Heart right ventricle (tissue), 16 donors: ENCODE data around the gene POU2F3. TPM values are rescaled to one million over a fixed set of nuclear protein-coding genes. Genes with fewer than 3 reads are reported as not detected.

Experiments
- ATAC-seq, 8 donors: fragments of 200-7000 bp; cut with Tn5 transposase; one replicate each; pipeline ENCODE4 v1.9.1; 2020; ENCODE audit warnings: mild to moderate bottlenecking in 8 of 8, moderate library complexity in 8 of 8, moderate number of reproducible peaks in 1 of 8
- DNase-seq, 2 donors: peaks; one replicate each; pipeline ENCODE4 v3.0.0-alpha.2; 2020
- H3K27ac ChIP-seq, 10 donors: fragments of 200-600 bp; sonication (generic) in 2 of 10; one replicate each; pipeline versions ENCODE4 v1.5.0 to v1.8.0; 2020 to 2022; ENCODE audit warnings: mild to moderate bottlenecking in 3 of 10
- H3K27me3 ChIP-seq, 7 donors: fragments of 200-600 bp; one replicate each; pipeline ENCODE4 v1.8.0; 2021 to 2022; ENCODE audit warnings: mild to moderate bottlenecking in 2 of 7
- H3K36me3 ChIP-seq, 9 donors: fragments of 200-600 bp; sonication (generic) in 1 of 9; one replicate each; pipeline versions ENCODE4 v1.5.0 to v1.8.0; 2020 to 2022; ENCODE audit warnings: mild to moderate bottlenecking in 2 of 9
- H3K4me1 ChIP-seq, 9 donors: fragments of 200-600 bp; sonication (generic) in 1 of 9; one replicate each; pipeline versions ENCODE4 v1.5.0 to v1.8.0; 2020 to 2022; ENCODE audit warnings: mild to moderate bottlenecking in 4 of 9
- H3K4me3 ChIP-seq, 10 donors: fragments of 200-600 bp; sonication (generic) in 2 of 10; one replicate each; pipeline versions ENCODE4 v1.5.0 to v1.8.0; 2020 to 2022; ENCODE audit warnings: mild to moderate bottlenecking in 7 of 10, moderate library complexity in 2 of 10
- H3K9me3 ChIP-seq, 11 donors: fragments of 200-600 bp in 10 of 11; sonication (generic) in 2 of 11; one replicate each; pipeline versions ENCODE4 v1.5.0 to v1.8.0; 2013 to 2022; ENCODE audit warnings: mild to moderate bottlenecking in 2 of 11, control low read depth in 1 of 11, moderate library complexity in 1 of 11
- WGBS, 2 donors: extraction: QIAGEN DNeasy Blood & Tissue Kit; methylation state at CpG; one replicate each; pipeline ENCODE4 v1.1.7; 2013; ENCODE audit warnings: inconsistent platforms in 1 of 2; 5-methylcytosine and 5-hydroxymethylcytosine counted together
- intact Hi-C, 10 donors: fragments of 100-400 bp; cut with DNase I; formaldehyde crosslinking; loops; one replicate each; pipeline versions ENCODE4 v1.11.1 to v1.14.2; 2022
- polyA plus RNA-seq, 2 donors: library from polyadenylated mRNA; stranded (reverse); fragments of 200-250 nt; gene quantifications; one replicate each; pipeline ENCODE4 v1.2.3, GENCODE V29; 2013
- total RNA-seq, 10 donors: library from RNA; stranded (reverse); fragmentation: NEBNext Ultra II Directional in 3 of 10; extraction: Animal tissue kit (Norgen Biotek cat#: 25700) in 3 of 10; gene quantifications; one replicate each; pipeline versions ENCODE4 v1.2.1 to v1.2.4, GENCODE V29; 2021 to 2023
- TF ChIP-seq, protein P1 (sequence below), 9 donors: fragments of 200-600 bp; sonication (generic) in 2 of 9; IDR thresholded peaks; one replicate each; pipeline versions ENCODE4 v1.5.0 to v1.8.0; 2021 to 2022; ENCODE audit warnings: antibody characterized with exemption in 9 of 9, mild to moderate bottlenecking in 5 of 9, moderate library complexity in 1 of 9
- donor health status: Arrhythmogenic right ventricular cardiomyopathy.
- donor health status: ischemic (EF 13 %, LVEDD 7.1; RV severe dilation, severe dysfunction).
- donor health status: healthy with polysubstance abuse.
- donor health status: DM: no; HTN: yes; CAD: no.
- donor health status: DM: no; HTN: no; CAD: no.
- donor health status: ischemic (EF 25% LVEDD 6.9; RV normal size, moderate dysfunction).
- donor health status: ischemic (EF 25% LVEDD 5.7; RV mildly dilated, moderate dysfunction).
- donor health status: healthy.
- donor health status: DM: yes; HTN: yes; CAD: no.
- donor health status: Ischemic cardiomyopathy.
- donor health status: ischemic (EF 35%, LVEDD 5.7; RV mildly dilated, moderate dysfunction).
- donor health status: nonischemic (EF 11% LVEDD 7.7; RV severe dilation, severe dysfunction).
- donor health status: DM: yes; HTN: yes; CAD: no.
- donor health status: PGD.
- donor health status: ischemic (EF 29% LVEDD 5.4; RV normal size, mild dysfunction).
- donor health status: nonischemic (EF 23%, LVEDD 6.1; RV moderate dilation, normal function).

Gene POU2F3
- total and polyA plus RNA-seq, 12 donors, result 0.03 to 0.15 TPM; not detected in 10

GRCh38 chr11:120346233-120346632 is 106.3 kb downstream of the POU2F3 start:
- H3K4me1 ChIP-seq, result peaks cover 17 to 97% (median 78%) of the 10 kb centered on the region in 9 donors
- DNase-seq (no peak), ATAC-seq (peak in 2 of 8 donors; percentile 6 to 45)
- H3K9me3 ChIP-seq, result no peaks in the 10 kb centered on the region
- TF ChIP-seq, protein P1, sequence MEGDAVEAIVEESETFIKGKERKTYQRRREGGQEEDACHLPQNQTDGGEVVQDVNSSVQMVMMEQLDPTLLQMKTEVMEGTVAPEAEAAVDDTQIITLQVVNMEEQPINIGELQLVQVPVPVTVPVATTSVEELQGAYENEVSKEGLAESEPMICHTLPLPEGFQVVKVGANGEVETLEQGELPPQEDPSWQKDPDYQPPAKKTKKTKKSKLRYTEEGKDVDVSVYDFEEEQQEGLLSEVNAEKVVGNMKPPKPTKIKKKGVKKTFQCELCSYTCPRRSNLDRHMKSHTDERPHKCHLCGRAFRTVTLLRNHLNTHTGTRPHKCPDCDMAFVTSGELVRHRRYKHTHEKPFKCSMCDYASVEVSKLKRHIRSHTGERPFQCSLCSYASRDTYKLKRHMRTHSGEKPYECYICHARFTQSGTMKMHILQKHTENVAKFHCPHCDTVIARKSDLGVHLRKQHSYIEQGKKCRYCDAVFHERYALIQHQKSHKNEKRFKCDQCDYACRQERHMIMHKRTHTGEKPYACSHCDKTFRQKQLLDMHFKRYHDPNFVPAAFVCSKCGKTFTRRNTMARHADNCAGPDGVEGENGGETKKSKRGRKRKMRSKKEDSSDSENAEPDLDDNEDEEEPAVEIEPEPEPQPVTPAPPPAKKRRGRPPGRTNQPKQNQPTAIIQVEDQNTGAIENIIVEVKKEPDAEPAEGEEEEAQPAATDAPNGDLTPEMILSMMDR (IDR thresholded peaks at IDR 0.05), result no peak
- intact Hi-C loops, result loop anchor here in 2 of 10 donors (1.0 to 10.0 kb wide), 2 partner anchors 39 to 79 kb away; no protein-coding TSS in a partner anchor
- H3K27ac ChIP-seq, result peak overlapping the region in 6 of 10 donors; percentile 17 to 76 (median 43)
- H3K27me3 ChIP-seq, result peaks cover 0 to 90% (median 0%) of the 10 kb centered on the region in 7 donors
- no peak overlapping the region for H3K4me3 ChIP-seq
- no peaks in the 10 kb centered on the region for H3K36me3 ChIP-seq
- WGBS, 2 donors, result 13 to 18% methylated on average over 1 of the region's 1 CpG

DNA sequence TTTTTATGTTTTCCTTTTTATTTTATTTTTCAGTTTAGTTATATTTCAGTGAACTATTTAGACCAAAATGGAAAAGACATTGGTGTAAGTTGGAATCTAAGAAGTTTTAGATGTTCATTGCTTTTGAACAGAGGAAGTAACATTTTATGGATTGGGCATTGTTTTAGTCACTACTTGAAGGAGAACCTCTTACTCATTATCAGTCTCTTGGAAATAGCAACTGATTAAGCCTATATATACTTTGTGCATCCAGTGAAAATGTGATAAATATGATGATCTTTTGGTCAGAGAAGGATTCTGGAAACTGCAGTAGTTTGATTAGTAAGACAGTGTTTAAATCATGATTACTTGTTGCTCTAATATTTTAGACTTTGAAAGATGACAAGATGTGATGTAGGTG is 110.7 kb downstream of the POU2F3 start:
- ATAC-seq (no peak), DNase-seq (no peak)
- peaks cover 12 to 93% (median 68%) of the 10 kb centered on the region in 9 donors for H3K4me1 ChIP-seq
- no peaks in the 10 kb centered on the region for H3K9me3 ChIP-seq
- TF ChIP-seq, protein P1 (IDR thresholded peaks at IDR 0.05), result no peak
- peak overlapping the region in 3 of 10 donors; percentile 15 to 66 (median 56) for H3K27ac ChIP-seq
- H3K27me3 ChIP-seq, result peaks cover 0 to 94% (median 0%) of the 10 kb centered on the region in 7 donors
- H3K4me3 ChIP-seq, result no peak overlapping the region
- intact Hi-C loops, result no loop called here
- H3K36me3 ChIP-seq, result no peaks in the 10 kb centered on the region

- Histone ChIP-seq H3K27ac (no peak overlapping the region), H3K36me3 (no peaks in the 10 kb centered on the region)
- DNase-seq, result no peak
These were observed 112.5 kb downstream of the POU2F3 start for GRCh38 chr11:120352405-120352804.

GRCh38 chr11:120354068-120354467 is 114.1 kb downstream of the POU2F3 start:
- Histone ChIP-seq H3K27me3 (peaks cover 0 to 94% (median 0%) of the 10 kb centered on the region in 7 donors), H3K36me3 (no peaks in the 10 kb centered on the region), H3K4me1 (peaks cover 4 to 95% (median 63%) of the 10 kb centered on the region in 9 donors), H3K4me3 (no peak overlapping the region), H3K9me3 (no peaks in the 10 kb centered on the region), H3K27ac (peak overlapping the region in 2 of 10 donors; percentile 13 to 29)
- ATAC-seq (peak in 3 of 8 donors; percentile 28 to 29 (median 29)), DNase-seq (no peak)
- 21 to 29% methylated on average over 1 of the region's 1 CpG for WGBS, 2 donors
- intact Hi-C loops, result no loop called here
- TF ChIP-seq, protein P1 (IDR thresholded peaks at IDR 0.05), result no peak

More at GRCh38 chr11:120352405-120352804, 112.5 kb downstream of the POU2F3 start:
- no peak overlapping the region for H3K4me3 ChIP-seq
- H3K4me1 ChIP-seq, result peaks cover 10 to 95% (median 67%) of the 10 kb centered on the region in 9 donors
- no peaks in the 10 kb centered on the region for H3K9me3 ChIP-seq
- intact Hi-C loops, result no loop called here
- WGBS, 2 donors, result 51 to 63% methylated on average over 6 of the region's 6 CpGs
- ATAC-seq, result peak in 3 of 8 donors; percentile 4 to 56 (median 15)
- TF ChIP-seq, protein P1 (IDR thresholded peaks at IDR 0.05), result no peak
- peaks cover 0 to 96% (median 0%) of the 10 kb centered on the region in 7 donors for H3K27me3 ChIP-seq
